Measurements from ENCODE around the gene TBCD. TPM values are rescaled to one million over a fixed set of nuclear protein-coding genes. Genes with fewer than 3 reads are reported as not detected.

The TBCD gene
- total RNA-seq, 1 donor from 2014 or later = 104 TPM

DNA sequence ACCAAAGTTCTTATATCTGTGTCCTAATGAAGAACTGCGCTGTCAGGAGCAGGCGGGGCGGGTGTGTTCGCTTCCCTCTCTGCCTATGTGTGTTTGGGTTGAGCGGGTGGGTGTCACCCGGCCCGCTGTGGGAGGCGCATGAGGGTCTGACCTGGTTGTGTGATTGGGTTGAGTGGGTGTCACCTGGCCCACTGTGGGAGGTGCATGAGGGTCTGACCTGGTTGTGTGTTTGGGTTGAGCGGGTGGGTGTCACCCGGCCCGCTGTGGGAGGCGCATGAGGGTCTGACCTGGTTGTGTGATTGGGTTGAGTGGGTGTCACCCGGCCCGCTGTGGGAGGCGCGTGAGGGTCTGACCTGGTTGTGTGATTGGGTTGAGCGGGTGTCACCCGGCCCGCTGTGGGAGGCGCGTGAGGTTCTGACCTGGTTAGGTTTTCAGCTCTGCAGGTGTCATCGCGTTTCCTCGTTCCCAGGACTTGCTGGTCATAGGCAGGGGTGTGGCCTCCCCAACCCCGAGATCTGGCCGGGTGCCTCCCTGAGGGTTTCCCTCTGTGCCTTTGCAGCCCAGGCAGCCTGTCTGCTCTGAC, 157.5 kb downstream of the TBCD start:
- Mint-ChIP-seq H3K27me3 (no peaks in the 10 kb centered on the region), H3K27ac (no peak overlapping the region), H3K36me3 (peaks cover 8% of the 10 kb centered on the region), H3K4me3 (no peak overlapping the region), H3K4me1 (ENCODE audit: unreplicated experiment) (no peaks in the 10 kb centered on the region), H3K9me3 (no peaks in the 10 kb centered on the region)
- TF ChIP-seq, protein P1, sequence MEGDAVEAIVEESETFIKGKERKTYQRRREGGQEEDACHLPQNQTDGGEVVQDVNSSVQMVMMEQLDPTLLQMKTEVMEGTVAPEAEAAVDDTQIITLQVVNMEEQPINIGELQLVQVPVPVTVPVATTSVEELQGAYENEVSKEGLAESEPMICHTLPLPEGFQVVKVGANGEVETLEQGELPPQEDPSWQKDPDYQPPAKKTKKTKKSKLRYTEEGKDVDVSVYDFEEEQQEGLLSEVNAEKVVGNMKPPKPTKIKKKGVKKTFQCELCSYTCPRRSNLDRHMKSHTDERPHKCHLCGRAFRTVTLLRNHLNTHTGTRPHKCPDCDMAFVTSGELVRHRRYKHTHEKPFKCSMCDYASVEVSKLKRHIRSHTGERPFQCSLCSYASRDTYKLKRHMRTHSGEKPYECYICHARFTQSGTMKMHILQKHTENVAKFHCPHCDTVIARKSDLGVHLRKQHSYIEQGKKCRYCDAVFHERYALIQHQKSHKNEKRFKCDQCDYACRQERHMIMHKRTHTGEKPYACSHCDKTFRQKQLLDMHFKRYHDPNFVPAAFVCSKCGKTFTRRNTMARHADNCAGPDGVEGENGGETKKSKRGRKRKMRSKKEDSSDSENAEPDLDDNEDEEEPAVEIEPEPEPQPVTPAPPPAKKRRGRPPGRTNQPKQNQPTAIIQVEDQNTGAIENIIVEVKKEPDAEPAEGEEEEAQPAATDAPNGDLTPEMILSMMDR (conservative IDR thresholded peaks at IDR 0.05) = no peak
- DNase-seq (ENCODE audit: extremely low spot score, unreplicated experiment) = no peak

DNA sequence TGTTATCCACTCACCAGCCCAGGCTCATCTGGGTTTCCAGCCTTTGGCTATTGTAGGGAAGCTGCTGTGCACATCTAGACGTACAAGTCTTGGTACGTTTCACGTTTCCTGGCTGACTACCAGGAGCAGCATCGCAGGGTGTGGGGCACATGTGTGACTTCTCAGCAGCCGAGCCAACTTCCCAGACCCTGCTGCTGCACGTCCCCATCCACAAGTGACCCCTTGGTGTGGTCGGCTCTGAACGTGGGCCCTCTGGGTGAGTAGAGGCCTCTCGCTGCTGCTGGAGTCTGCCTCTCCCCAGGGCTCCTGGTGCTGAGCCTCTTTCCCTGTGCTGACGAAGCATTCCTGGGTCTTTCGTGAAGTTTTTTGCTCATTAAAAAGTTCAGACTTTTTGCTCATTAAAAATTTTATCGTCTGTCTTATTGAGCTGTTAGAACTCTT, 158.2 kb downstream of the TBCD start:
- H3K4me3 Mint-ChIP-seq = no peak overlapping the region
- H3K27ac Mint-ChIP-seq = no peak overlapping the region
- H3K27me3 Mint-ChIP-seq = no peaks in the 10 kb centered on the region
- peaks cover 13% of the 10 kb centered on the region for H3K36me3 Mint-ChIP-seq
- no peak for DNase-seq (ENCODE audit: extremely low spot score, unreplicated experiment)
- H3K4me1 Mint-ChIP-seq (ENCODE audit: unreplicated experiment) = peaks cover 5% of the 10 kb centered on the region
- H3K9me3 Mint-ChIP-seq = no peaks in the 10 kb centered on the region
- TF ChIP-seq, protein P1 (conservative IDR thresholded peaks at IDR 0.05) = no peak

DNA sequence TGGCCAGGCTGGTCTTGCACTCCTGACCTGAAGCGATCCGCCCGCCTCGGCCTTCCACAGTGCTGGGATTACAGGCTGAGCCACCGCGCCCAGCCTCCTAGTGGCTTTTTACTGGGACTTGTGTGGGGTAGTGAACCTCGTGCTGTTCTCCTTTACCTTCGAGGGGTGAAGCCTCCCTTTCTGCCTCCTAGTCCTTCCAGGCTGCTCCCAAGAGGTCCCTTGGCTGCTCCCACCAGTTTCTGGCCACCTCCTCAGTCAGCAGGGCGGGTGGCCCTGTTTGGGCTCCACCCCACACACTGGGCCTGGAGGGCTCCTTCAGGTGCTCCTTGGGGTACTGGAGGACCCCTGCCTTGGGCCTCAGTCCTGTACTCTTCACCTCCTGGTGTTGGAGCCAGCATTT, 158.9 kb downstream of the TBCD start:
- DNase-seq (ENCODE audit: extremely low spot score, unreplicated experiment) = no peak
- Mint-ChIP-seq H3K9me3 (no peaks in the 10 kb centered on the region), H3K27ac (no peak overlapping the region), H3K36me3 (peaks cover 17% of the 10 kb centered on the region), H3K4me3 (no peak overlapping the region), H3K27me3 (no peaks in the 10 kb centered on the region), H3K4me1 (ENCODE audit: unreplicated experiment) (peaks cover 8% of the 10 kb centered on the region)
- TF ChIP-seq, protein P1 (conservative IDR thresholded peaks at IDR 0.05) = no peak

DNA sequence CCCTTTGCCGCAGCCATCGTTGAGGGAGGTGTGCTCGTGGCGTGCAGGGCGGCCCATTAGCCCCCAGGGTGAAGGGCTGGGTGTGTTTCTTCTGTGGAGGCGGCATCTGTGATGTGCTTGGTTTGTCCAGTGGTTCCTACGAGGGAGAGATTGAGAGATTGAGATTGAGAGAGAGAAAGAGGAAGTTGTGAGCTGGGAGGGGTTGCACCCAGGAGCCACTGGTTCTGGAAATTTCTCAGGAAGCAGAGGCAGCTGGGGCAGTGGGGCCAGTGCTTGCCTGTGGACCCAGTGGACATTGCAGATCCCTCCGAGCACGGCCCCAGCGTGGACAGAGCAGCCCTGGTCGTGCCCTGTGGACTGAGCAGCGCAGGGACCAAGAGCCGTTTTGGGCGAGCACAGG, 160.0 kb downstream of the TBCD start:
- no peak for DNase-seq (ENCODE audit: extremely low spot score, unreplicated experiment)
- Mint-ChIP-seq H3K36me3 (peaks cover 17% of the 10 kb centered on the region), H3K27ac (no peak overlapping the region), H3K27me3 (no peaks in the 10 kb centered on the region), H3K9me3 (no peaks in the 10 kb centered on the region), H3K4me1 (ENCODE audit: unreplicated experiment) (peaks cover 8% of the 10 kb centered on the region), H3K4me3 (no peak overlapping the region)
- TF ChIP-seq, protein P1 (conservative IDR thresholded peaks at IDR 0.05) = no peak

DNA sequence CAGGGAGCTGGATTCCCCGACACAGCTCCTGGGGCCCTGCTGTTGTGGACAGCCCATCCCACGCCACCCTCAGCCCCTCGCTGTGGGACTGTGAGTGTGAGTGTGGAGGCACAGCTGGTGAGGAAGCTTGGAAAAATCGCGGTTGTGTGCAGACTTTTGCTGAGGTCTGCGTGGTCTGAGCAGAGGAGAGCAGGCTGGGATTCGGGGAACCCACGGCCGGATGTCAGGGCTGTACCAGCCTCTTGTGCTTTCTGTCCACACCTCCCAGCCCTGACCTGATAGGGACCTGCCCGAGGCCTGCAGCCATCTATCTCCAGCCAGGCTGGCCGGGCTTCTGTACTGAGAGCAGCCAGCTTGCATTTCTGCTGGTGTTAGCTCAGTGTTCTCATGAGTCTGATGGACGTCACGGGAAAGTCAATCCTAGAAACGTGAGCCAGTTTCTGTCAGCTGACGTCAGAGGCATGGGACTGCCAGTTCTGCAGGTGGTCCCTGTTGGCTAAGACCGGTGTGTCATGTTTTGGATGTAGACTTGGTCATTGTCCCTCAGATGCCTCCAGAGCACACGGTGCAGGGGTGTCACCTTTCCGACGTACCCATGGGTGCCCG, 160.7 kb downstream of the TBCD start:
- H3K9me3 Mint-ChIP-seq = no peaks in the 10 kb centered on the region
- H3K27ac Mint-ChIP-seq = no peak overlapping the region
- no peaks in the 10 kb centered on the region for H3K27me3 Mint-ChIP-seq

More for the DNA sequence above, 160.7 kb downstream of the TBCD start:
- Mint-ChIP-seq H3K36me3 (peaks cover 17% of the 10 kb centered on the region), H3K4me3 (no peak overlapping the region), H3K4me1 (ENCODE audit: unreplicated experiment) (peaks cover 8% of the 10 kb centered on the region)
- no peak for DNase-seq (ENCODE audit: extremely low spot score, unreplicated experiment)
- TF ChIP-seq, protein P1 (conservative IDR thresholded peaks at IDR 0.05) = no peak

Data from type B pancreatic cell (in vitro differentiated cells).